H9 (cell line): ENCODE results near the gene ASXL3. TPM values are rescaled to one million over a fixed set of nuclear protein-coding genes. Genes with fewer than 3 reads are reported as not detected.

ENCODE experiments used
- DNase-seq: peaks from one replicate; pipeline ENCODE4 v3.0.0-alpha.2; 2017
- H2AFZ ChIP-seq: one replicate; pipeline ENCODE4 v1.6.1; 2013; ENCODE audit warnings: mild to moderate bottlenecking, low read length, control low read depth, moderate library complexity
- H2AK5ac ChIP-seq: 2 replicates; pipeline ENCODE4 v1.6.1; 2013; ENCODE audit warnings: low read length, control low read depth, mixed read lengths; ENCODE audit not compliant: insufficient read length
- H2BK120ac ChIP-seq: one replicate; pipeline ENCODE4 v1.6.1; 2013; ENCODE audit warnings: low read depth, mild to moderate bottlenecking, low read length, control low read depth, inconsistent platforms; ENCODE audit not compliant: poor library complexity, severe bottlenecking
- H2BK12ac ChIP-seq: 2 replicates; pipeline ENCODE4 v1.6.1; 2013; ENCODE audit warnings: low read length, control low read depth, mixed read lengths, low read depth; ENCODE audit not compliant: insufficient read length
- H2BK15ac ChIP-seq: 2 replicates; pipeline ENCODE4 v1.6.1; 2013; ENCODE audit warnings: low read depth, low read length, control low read depth
- H2BK20ac ChIP-seq: one replicate; pipeline ENCODE4 v1.6.1; 2013; ENCODE audit warnings: low read depth, mild to moderate bottlenecking, low read length, control low read depth, inconsistent platforms; ENCODE audit not compliant: poor library complexity, severe bottlenecking
- H2BK5ac ChIP-seq: 2 replicates; pipeline ENCODE4 v1.6.1; 2013; ENCODE audit warnings: low read length, control low read depth, mixed read lengths; ENCODE audit not compliant: insufficient read length
- H3K14ac ChIP-seq: 2 replicates; pipeline ENCODE4 v1.6.1; 2013; ENCODE audit warnings: low read length, control low read depth; ENCODE audit not compliant: insufficient read depth
- H3K18ac ChIP-seq: 2 replicates; pipeline ENCODE4 v1.6.1; 2013; ENCODE audit warnings: low read depth, mild to moderate bottlenecking, mixed read lengths, low read length, control low read depth; ENCODE audit not compliant: insufficient read length
- H3K23ac ChIP-seq: 2 replicates; pipeline ENCODE4 v1.6.1; 2013; ENCODE audit warnings: low read length, control low read depth, mixed read lengths, low read depth; ENCODE audit not compliant: insufficient read length
- H3K23me2 ChIP-seq: 2 replicates; pipeline ENCODE4 v1.6.1; 2013; ENCODE audit warnings: low read depth, mild to moderate bottlenecking, mixed read lengths, low read length, control low read depth; ENCODE audit not compliant: insufficient read length, poor library complexity, severe bottlenecking
- H3K27ac ChIP-seq: 2 replicates; pipeline ENCODE4 v1.5.1; 2013; ENCODE audit warnings: low read length, control low read depth, mixed read lengths, low read depth; ENCODE audit not compliant: insufficient read length
- H3K27me3 ChIP-seq: 2 replicates; pipeline ENCODE4 v1.6.1; 2013; ENCODE audit warnings: low read length, control low read depth, inconsistent platforms; ENCODE audit not compliant: insufficient read depth
- H3K4ac ChIP-seq: 2 replicates; pipeline ENCODE4 v1.6.1; 2013; ENCODE audit warnings: low read depth, mild to moderate bottlenecking, control low read depth, inconsistent platforms, low read length, moderate library complexity
- H3K4me1 ChIP-seq: 2 replicates; pipeline ENCODE4 v1.6.1; 2013; ENCODE audit warnings: low read length, control low read depth, inconsistent platforms; ENCODE audit not compliant: insufficient read depth
- H3K4me2 ChIP-seq: 2 replicates; pipeline ENCODE4 v1.6.1; 2013; ENCODE audit warnings: low read length, control low read depth, mixed read lengths; ENCODE audit not compliant: insufficient read length, insufficient read depth
- H3K56ac ChIP-seq: 2 replicates; pipeline ENCODE4 v1.6.1; 2013; ENCODE audit warnings: low read depth, mild to moderate bottlenecking, mixed read lengths, low read length, control low read depth; ENCODE audit not compliant: insufficient read length
- H3K79me1 ChIP-seq: 2 replicates; pipeline ENCODE4 v1.6.1; 2013; ENCODE audit warnings: low read depth, mild to moderate bottlenecking, moderate library complexity, low read length, control low read depth, inconsistent platforms; ENCODE audit not compliant: insufficient read depth, poor library complexity, severe bottlenecking
- H3K79me2 ChIP-seq: 2 replicates; pipeline ENCODE4 v1.6.1; 2013; ENCODE audit warnings: low read length, control low read depth, inconsistent platforms; ENCODE audit not compliant: insufficient read depth
- H3K9ac ChIP-seq: 2 replicates; pipeline ENCODE4 v1.6.1; 2013; ENCODE audit warnings: low read length, control low read depth, mixed read lengths; ENCODE audit not compliant: insufficient read length; ENCODE audit errors: extremely low read depth
- H3K9me3 ChIP-seq: one replicate; pipeline ENCODE4 v1.6.1; 2013; ENCODE audit warnings: low read depth, low read length, inconsistent platforms; ENCODE audit not compliant: control insufficient read depth
- H3T11ph ChIP-seq: one replicate; pipeline ENCODE4 v1.6.1; 2013; ENCODE audit warnings: mild to moderate bottlenecking, low read length, control low read depth, inconsistent platforms
- H4K20me1 ChIP-seq: one replicate; pipeline ENCODE4 v1.6.1; 2013; ENCODE audit not compliant: control insufficient read depth, insufficient read length, insufficient read depth
- H4K5ac ChIP-seq: 2 replicates; pipeline ENCODE4 v1.6.1; 2013; ENCODE audit warnings: low read depth, mild to moderate bottlenecking, mixed read lengths, low read length, control low read depth; ENCODE audit not compliant: insufficient read length
- H4K8ac ChIP-seq: replicated peaks from 2 replicates; pipeline ENCODE4 v1.6.1; 2013; ENCODE audit warnings: low read length, control low read depth, mixed read lengths, low read depth; ENCODE audit not compliant: insufficient read length
- H4K91ac ChIP-seq: 2 replicates; pipeline ENCODE4 v1.6.1; 2013; ENCODE audit warnings: low read depth, mild to moderate bottlenecking, moderate library complexity, mixed read lengths, low read length, control low read depth; ENCODE audit not compliant: insufficient read length
- H3K27ac Mint-ChIP-seq, 3 experiments: 2 replicates in 2 of 3; 3 replicates in 1 of 3; pipeline ENCODE4 v1.8.0; 2020 to 2021; ENCODE audit warnings: mixed read lengths in 3 of 3, mild to moderate bottlenecking in 1 of 3, moderate library complexity in 1 of 3
- H3K27me3 Mint-ChIP-seq: 2 replicates; pipeline ENCODE4 v1.8.0; 2021; ENCODE audit warnings: low read depth, mild to moderate bottlenecking, moderate library complexity, mixed read lengths
- H3K36me3 Mint-ChIP-seq, 3 experiments: 2 replicates in 2 of 3; 3 replicates in 1 of 3; pipeline ENCODE4 v1.8.0; 2020 to 2021; ENCODE audit warnings: low read depth in 3 of 3, mixed read lengths in 3 of 3; ENCODE audit not compliant: insufficient read depth in 1 of 3
- H3K4me1 Mint-ChIP-seq, 2 experiments: 2 replicates each; pipeline ENCODE4 v1.8.0; 2020; ENCODE audit warnings: mixed read lengths in 2 of 2
- H3K4me3 Mint-ChIP-seq, 2 experiments: 2 replicates in 1 of 2; 3 replicates in 1 of 2; pipeline ENCODE4 v1.8.0; 2020 to 2021; ENCODE audit warnings: mild to moderate bottlenecking in 2 of 2, mixed read lengths in 2 of 2, moderate library complexity in 1 of 2
- H3K9me3 Mint-ChIP-seq, 2 experiments: 2 replicates in 1 of 2; 3 replicates in 1 of 2; pipeline ENCODE4 v1.8.0; 2020; ENCODE audit warnings: mild to moderate bottlenecking in 2 of 2, mixed read lengths in 2 of 2, moderate library complexity in 1 of 2
- WGBS: extraction: QIAGEN DNeasy Blood & Tissue Kit; methylation state at CpG from one replicate; pipeline ENCODE4 v1.1.7; 2013; ENCODE audit warnings: missing lambda C conversion rate, low lambda C conversion rate, mixed read lengths; ENCODE audit not compliant: insufficient read length; ENCODE audit errors: extremely low coverage; 5-methylcytosine and 5-hydroxymethylcytosine counted together
- total RNA-seq: library from RNA; stranded (reverse); gene quantifications from 2 replicates; pipeline ENCODE4 v1.2.1, GENCODE V29; 2021
- TF ChIP-seq, protein P1 (sequence below): fragments of 200-600 bp; sonication (generic); conservative IDR thresholded peaks from 3 replicates; pipeline ENCODE4 v1.8.0; 2021; ENCODE audit warnings: antibody characterized with exemption, mild to moderate bottlenecking

The ASXL3 gene
- total RNA-seq, 1 experiment from 2014 or later: 0.35 TPM

DNA sequence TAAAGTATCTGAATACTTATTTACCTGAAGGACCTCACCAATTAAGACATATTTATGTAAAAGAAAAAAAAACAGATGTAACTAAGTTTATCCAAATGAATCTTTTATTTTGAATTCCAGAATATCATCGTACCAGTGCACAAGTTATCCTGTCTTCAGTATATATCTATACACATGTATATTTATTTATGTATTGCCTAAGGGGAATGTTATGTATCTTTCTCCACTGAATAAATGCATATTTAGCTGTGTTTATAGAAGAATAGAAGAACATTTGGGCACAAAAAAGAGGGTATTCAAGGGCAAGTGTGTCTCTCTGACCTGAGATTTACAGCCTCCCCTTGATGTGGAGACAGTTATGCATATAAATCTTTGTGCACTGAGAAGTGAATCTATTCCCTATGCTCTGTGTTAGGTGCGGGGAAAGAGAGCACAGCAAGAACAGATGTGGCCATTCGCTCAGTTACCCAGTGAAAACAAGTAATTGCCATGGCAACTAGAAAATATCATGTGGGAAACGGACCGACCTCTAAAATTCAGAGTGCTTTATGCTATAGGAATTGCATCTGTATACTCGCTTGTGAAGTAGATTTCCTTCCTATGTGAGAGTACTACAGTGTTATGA, 39.5 kb upstream of the ASXL3 start:
- H3K4me1 ChIP-seq: no peaks in the 10 kb centered on the region
- no peak overlapping the region for H3K14ac ChIP-seq
- H3K27me3 Mint-ChIP-seq: no peaks in the 10 kb centered on the region
- no peak overlapping the region for H2AK5ac ChIP-seq
- H3K4me2 ChIP-seq: no peak overlapping the region
- no peak overlapping the region for H2BK5ac ChIP-seq
- H3K9me3 ChIP-seq: no peaks in the 10 kb centered on the region
- H2BK20ac ChIP-seq: no peak overlapping the region
- no peak overlapping the region for H3K18ac ChIP-seq
- no peak overlapping the region for H3K56ac ChIP-seq
- TF ChIP-seq, protein P1, sequence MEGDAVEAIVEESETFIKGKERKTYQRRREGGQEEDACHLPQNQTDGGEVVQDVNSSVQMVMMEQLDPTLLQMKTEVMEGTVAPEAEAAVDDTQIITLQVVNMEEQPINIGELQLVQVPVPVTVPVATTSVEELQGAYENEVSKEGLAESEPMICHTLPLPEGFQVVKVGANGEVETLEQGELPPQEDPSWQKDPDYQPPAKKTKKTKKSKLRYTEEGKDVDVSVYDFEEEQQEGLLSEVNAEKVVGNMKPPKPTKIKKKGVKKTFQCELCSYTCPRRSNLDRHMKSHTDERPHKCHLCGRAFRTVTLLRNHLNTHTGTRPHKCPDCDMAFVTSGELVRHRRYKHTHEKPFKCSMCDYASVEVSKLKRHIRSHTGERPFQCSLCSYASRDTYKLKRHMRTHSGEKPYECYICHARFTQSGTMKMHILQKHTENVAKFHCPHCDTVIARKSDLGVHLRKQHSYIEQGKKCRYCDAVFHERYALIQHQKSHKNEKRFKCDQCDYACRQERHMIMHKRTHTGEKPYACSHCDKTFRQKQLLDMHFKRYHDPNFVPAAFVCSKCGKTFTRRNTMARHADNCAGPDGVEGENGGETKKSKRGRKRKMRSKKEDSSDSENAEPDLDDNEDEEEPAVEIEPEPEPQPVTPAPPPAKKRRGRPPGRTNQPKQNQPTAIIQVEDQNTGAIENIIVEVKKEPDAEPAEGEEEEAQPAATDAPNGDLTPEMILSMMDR: no peak
- H3K4ac ChIP-seq: no peak overlapping the region
- H3K79me1 ChIP-seq: no peaks in the 10 kb centered on the region
- H4K20me1 ChIP-seq: no peaks in the 10 kb centered on the region
- no peak overlapping the region for H3K27ac Mint-ChIP-seq
- no peak overlapping the region for H3K9ac ChIP-seq
- H3K36me3 Mint-ChIP-seq: no peaks in the 10 kb centered on the region
- no CpG with 5 or more reads among the region's 6 CpGs for WGBS
- no peaks in the 10 kb centered on the region for H3K79me2 ChIP-seq
- no peak overlapping the region for H2AFZ ChIP-seq
- no peak overlapping the region for H2BK12ac ChIP-seq
- no peak for DNase-seq
- H3K4me1 Mint-ChIP-seq: peaks cover under 1 to 4% of the 10 kb centered on the region in 2 experiments; a peak in 3 of 4 replicates
- no peaks in the 10 kb centered on the region for H3K9me3 Mint-ChIP-seq
- H3K23me2 ChIP-seq: no peaks in the 10 kb centered on the region
- H4K91ac ChIP-seq: no peak overlapping the region
- H4K5ac ChIP-seq: no peak overlapping the region
- H3K4me3 Mint-ChIP-seq: no peak overlapping the region
- no peak overlapping the region for H2BK120ac ChIP-seq
- no peak overlapping the region for H3K23ac ChIP-seq
- H3T11ph ChIP-seq: no peak overlapping the region
- no peak overlapping the region for H2BK15ac ChIP-seq
- H3K27ac ChIP-seq: no peak overlapping the region
- no peaks in the 10 kb centered on the region for H3K27me3 ChIP-seq
- H4K8ac ChIP-seq: no peak overlapping the region
